8988T (cell line): ENCODE data around the gene KDM1A.

ENCODE experiments used
- DNase-seq: peaks from one replicate; pipeline ENCODE4 v3.0.0; 2011

KDM1A gene

GRCh38 chr1:23018661-23019093, 591 bp upstream of the KDM1A start:
- DNase-seq, result no peak

DNA sequence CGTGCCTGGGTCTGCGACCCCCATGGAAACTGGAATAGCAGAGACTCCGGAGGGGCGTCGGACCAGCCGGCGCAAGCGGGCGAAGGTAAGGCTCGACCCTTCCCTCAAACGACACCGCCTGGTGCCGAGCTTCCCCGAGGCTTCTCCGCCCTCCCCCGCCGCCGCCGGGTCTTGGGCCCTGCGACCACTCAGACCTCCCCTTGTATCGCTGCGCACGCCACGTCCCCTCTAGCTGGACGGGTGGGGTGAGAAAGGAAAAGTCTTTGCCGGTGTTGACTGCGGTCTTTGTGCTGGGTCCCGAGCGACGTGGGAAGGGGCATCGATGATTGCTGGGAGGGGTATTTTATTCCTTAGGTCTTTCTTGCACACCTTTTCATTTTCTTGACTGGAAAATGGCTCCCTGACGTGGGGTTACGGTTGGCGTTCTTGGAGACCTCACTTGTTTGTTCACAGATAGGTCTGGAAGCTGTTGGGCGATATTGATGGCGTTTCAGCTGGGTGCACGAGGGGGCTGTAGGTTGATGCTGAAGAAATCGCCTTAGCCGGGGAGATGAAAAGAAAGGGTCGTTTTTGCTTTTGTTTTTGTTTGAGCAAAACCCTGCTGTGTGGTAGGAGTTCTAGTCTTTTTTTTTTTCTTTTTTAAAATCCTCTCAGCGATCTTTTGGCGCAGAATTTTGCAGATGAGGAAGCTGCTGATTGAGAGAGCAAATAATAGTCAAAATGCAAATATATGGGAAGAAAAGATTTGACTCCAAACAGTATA, 776 bp downstream of the KDM1A start:
- DNase-seq, result no peak

DNA sequence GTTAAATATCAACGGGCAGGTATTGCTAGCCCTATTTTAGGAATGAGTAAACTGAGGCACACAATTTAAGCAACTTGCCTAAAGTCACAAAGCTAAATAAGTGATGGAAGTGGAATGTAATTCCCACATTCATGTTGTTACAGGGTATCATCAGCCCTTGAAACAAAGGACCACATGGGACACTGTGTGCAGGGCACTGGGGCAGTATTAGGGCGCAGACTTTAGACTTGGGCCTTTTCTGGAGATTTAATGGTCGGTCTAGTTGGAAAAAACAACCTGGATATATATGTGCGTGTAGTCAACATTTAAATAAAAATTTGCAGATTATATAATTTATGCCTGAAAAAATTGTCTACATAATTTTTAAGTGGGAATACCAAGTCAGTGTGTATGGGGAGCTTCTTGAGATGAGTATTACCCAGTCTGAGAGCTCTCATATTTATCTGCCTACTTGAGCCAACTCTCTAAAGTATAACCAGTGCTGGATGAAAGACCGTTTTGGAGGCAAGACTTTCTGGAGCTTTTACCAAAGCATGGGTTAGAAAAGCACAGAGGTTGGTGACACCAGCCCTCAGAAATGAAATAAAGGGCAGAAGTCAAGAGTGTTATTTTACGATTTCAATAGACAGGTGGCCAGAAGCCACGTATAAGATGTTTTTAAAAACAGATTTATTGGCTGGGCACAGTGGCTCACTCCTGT, 1.6 kb downstream of the KDM1A start:
- no peak for DNase-seq

DNA sequence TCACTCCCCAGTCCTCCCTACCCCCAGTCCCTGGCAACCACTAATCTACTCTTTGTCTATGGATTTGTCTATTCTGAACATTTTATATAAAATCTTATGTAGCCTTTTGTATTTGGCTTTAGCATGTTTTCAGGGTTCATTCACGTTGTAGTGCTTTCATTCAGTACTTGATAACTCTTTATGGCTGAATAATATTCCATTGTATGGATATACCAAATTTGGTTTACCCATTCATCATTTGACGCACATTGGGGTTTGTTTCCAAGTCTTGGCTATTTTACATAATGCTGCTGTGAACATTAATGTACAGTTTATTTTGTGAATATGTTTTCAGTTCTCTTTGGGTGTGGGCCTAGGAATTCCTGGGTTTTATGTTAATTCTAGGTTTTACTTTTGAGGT, 2.6 kb downstream of the KDM1A start:
- no peak for DNase-seq

GRCh38 chr1:23023174-23023845, 4.0 kb downstream of the KDM1A start:
- no peak for DNase-seq

DNA sequence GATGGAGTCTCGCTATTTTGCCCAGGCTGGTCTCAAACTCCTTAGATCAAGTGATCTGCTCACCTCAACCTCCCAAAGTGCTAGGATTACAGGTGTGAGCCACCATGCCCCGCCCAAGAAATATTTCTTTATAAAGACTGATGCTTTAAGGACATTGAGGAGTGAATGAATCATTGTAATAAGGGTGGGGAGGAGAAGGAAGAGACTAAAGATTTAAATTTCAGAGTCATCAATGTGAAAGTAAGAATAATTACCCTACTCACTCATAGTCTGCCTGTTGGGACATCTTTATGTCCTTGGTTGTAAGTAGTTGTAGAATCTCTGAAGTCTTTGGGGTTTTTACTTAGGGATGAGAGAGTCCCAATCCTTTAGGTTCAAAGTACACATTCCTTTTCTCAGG, 7.3 kb downstream of the KDM1A start:
- DNase-seq, result no peak

GRCh38 chr1:23027352-23027907, 8.2 kb downstream of the KDM1A start:
- no peak for DNase-seq

- DNase-seq, result no peak
These were observed 10.1 kb downstream of the KDM1A start for GRCh38 chr1:23029337-23029736.

DNA sequence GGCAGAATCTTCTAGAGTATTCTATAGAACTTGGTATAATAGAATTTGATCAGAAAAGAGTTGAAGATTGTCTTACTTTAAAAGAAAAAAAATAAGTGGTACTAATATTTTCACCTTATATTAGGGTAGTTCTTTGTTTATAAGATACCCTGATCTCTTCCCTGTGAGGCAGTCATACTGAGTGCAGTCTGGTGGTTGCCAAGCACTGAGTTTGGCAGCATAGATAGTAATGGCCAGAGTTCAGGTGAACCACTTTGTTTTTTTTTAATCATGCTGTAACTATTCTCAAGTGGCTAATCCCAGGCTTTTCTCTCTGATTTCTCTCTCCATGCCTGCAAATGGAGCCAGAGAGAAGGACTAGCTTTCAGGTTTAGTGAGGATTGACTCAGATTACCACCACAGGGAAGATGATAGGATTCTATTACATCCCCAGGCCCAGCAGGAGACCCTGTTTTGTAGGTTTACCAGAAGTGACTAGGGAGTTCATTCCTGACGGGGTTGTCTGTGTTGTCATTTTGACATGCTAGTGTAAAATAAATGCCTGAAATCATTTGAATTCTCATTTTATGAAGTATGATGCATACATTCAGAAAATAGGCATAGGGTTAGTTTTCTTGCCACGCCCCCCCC, 16.7 kb downstream of the KDM1A start:
- DNase-seq, result no peak

- DNase-seq, result no peak
These were observed 17.9 kb downstream of the KDM1A start for GRCh38 chr1:23037081-23037740.

DNA sequence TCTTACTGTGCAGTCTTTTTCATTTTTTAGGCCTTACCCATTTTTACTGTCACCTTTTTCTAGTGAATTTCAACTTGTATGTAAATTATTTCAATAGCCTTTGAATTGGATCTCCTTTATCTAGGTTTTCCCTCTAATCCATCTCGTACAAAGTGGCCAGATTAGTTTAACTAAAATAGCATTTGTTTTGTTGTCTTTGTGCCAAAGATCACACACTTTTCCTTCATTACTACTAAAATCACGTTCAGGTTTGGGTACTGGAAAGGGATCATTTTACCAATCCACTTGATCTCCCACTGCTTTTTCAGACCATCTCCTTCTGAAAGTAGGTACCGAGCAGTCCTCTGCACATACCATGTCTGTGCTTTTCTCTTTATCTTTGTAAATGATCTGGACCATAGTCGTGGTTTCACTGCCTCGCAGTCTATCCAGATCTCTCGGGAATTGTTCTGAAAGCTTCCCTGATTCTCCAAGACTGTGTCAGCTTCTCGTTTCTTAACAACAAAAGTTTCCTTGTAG, 20.1 kb downstream of the KDM1A start:
- DNase-seq, result no peak

DNA sequence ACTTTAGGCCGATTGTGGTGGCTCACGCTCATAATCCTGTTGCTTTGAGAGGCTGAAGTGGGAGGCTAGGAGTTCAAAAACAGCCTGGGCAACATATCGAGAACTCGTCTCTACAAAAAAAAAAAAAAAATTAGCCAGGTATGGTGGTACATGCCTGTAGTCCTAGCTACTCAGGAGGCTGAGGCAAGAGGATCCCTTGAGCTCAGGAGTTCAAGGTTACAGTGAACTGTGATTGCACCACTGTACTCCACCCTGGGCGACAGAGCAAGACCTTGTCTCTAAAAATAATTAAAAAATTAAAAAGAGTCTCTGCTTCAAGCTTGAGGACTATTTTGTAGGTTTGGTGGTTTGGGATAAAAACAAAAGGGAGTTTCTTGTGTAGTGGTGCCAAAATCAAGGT, 21.2 kb downstream of the KDM1A start:
- no peak for DNase-seq

- no peak for DNase-seq
These were observed 24.8 kb downstream of the KDM1A start for GRCh38 chr1:23044035-23044434.

DNA sequence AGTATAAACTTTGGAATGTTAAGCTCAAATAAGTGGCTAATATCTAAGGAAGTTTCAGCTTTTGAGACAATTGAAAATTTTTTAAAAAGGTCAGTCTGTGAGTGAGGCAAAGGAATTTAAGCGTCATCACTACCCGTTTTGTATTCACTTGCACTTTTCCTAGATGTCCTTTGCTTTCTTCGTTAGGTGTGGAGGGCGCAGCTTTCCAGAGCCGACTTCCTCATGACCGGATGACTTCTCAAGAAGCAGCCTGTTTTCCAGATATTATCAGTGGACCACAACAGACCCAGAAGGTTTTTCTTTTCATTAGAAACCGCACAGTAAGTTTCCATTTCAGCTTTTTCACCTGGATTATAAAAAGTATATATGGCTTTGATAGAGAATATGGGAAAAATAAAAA, 30.9 kb downstream of the KDM1A start:
- DNase-seq, result no peak

- DNase-seq, result no peak
These were observed 32.1 kb downstream of the KDM1A start for GRCh38 chr1:23051290-23051909.

DNA sequence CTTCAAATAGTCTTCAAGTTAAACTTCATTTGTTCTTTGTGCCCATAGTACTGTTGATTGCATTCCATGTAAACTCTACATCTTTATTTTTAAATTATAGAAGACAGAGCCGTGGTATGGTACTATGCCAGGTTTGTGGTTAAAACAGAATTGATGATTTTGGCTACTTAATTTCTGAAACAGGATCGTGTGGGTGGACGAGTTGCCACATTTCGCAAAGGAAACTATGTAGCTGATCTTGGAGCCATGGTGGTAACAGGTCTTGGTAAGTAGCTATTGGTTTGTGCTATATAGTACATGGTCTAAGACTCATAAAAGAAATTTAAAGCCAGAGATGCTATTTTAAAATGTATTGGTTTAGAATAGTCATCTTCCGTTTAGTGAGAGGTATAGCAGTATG, 38.0 kb downstream of the KDM1A start:
- no peak for DNase-seq

DNA sequence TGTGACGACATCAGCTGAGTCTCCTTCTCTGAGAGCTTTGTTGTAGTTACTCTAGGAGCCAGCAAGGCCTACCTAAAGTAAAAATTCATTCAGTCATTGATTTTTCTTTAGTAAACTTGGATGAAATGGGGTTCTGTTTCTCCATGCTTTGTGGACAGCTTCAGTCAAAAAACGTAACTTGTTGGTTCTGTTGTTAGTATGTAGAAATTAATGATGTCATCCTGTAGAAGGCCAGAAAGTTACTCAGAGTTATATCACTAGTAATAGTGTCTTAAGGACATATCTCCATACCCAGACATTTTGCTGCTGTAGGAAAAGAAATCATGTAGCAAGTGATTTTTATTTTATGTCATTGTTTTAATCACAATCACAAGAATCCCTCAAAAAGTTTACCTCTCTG, 43.0 kb downstream of the KDM1A start:
- DNase-seq, result no peak

- no peak for DNase-seq
These were observed 46.1 kb downstream of the KDM1A start for GRCh38 chr1:23065385-23065784.

GRCh38 chr1:23066075-23066474, 46.8 kb downstream of the KDM1A start:
- DNase-seq, result no peak

DNA sequence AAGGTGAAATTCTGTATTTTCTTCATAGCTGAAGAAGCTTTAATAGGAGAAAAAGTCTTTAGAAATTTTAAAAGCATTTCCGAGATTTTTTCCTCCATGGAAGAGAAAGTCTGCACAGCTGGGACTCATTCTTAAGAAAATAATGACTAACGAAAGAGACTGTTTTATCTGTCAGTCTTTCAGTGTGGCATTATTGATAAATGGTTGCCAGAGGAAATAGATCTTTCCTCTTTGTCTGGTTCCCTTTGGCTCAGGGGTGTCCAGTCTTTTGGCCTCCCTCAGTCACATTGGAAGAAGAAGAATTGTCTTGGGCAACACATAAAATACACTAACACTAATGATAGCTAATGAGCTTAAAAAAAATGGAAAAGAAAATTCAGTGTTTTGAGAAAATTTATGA, 49.9 kb downstream of the KDM1A start:
- no peak for DNase-seq

DNA sequence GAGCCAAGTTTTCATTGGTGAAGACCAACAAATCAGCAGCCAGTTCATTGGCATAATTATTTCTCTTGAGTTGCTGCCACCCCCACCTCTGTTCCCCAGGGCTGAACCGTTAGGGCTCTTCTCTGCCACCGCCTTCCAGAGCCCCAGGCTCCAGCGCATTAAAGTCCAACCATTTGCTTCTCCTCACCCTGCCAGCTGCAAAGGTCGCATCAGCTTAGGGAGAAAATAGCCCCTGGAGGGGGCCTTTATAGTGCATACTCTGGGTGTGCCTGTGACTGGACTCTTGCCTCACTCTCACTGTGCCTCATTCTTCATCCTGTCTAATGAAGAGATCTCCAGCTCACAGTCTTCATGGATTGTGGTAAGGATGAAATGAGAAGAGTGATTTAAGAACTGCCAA, 50.4 kb downstream of the KDM1A start:
- no peak for DNase-seq

DNA sequence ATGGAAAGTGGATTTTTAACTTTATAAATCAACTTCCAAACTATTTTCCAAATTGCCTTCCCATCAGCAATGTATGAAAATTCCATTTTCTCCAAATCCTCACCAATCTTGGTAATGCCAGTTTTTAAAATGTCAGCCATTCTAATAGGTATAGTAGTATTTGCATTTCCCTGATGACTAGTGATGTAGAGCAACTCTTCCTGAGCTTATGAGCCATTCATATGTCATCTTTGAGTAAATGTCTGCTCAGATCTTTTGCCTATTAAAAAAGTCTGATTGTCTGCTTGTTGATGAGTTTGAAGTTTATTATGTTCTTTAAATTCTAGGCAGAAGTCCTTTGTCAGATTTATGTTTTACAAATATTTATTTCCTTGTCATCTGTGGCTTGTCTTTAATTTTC, 54.7 kb downstream of the KDM1A start:
- DNase-seq, result no peak
